Stimulated activated CD4-positive, alpha-beta T cell treated with anti-CD3 and anti-CD28 coated beads, Interleukin-1b, Interleukin-23, amount 100 ng/mL, for 1 hour (primary cell): ENCODE measurements around the gene OR6K2.
"Not testable (repeated sequence)": the region's sequence is repeated elsewhere in the genome, so short reads cannot be mapped to it uniquely, and the experiment has no call there.

Experiments used
- DNase-seq, 2 donors: peaks; one replicate each; pipeline ENCODE4 v3.0.0-alpha.2; 2020; ENCODE audit warnings: low read depth in 2 of 2

The OR6K2 gene

GRCh38 chr1:158700552-158700951 is at the start of gene OR6K2:
Gene OR6K2 (minus strand): TSS chr1:158700652. CDS start chr1:158700652, 0 bp downstream.
- no peak for DNase-seq

GRCh38 chr1:158735848-158736247 is 35.4 kb upstream of the OR6K2 start:
- no peak for DNase-seq

- DNase-seq = no peak
These were observed 32.1 kb upstream of the OR6K2 start for GRCh38 chr1:158732524-158732923.

- no peak for DNase-seq
These were observed 31.3 kb upstream of the OR6K2 start for GRCh38 chr1:158731707-158732106.

- DNase-seq = no peak
These were observed 30.0 kb upstream of the OR6K2 start for GRCh38 chr1:158730453-158730852.

GRCh38 chr1:158728510-158729225 is 28.2 kb upstream of the OR6K2 start:
- DNase-seq = no peak

GRCh38 chr1:158724442-158724841 is 24.0 kb upstream of the OR6K2 start:
- DNase-seq = no peak

GRCh38 chr1:158720620-158721019 is 20.2 kb upstream of the OR6K2 start, which contains the start of gene OR6K3:
Gene OR6K3 (minus strand): TSS chr1:158720720. CDS start chr1:158718115, 2,605 bp downstream.
- no peak for DNase-seq

GRCh38 chr1:158719664-158720063 is 19.2 kb upstream of the OR6K2 start:
- no peak for DNase-seq

GRCh38 chr1:158717344-158717743 is 16.9 kb upstream of the OR6K2 start:
- DNase-seq = no peak

GRCh38 chr1:158716335-158716734 is 15.9 kb upstream of the OR6K2 start:
- DNase-seq = no peak

GRCh38 chr1:158714754-158715153 is 14.3 kb upstream of the OR6K2 start:
- DNase-seq = no peak

GRCh38 chr1:158711098-158711497 is 10.6 kb upstream of the OR6K2 start:
- no peak for DNase-seq

- DNase-seq = no peak
These were observed 5.6 kb upstream of the OR6K2 start for GRCh38 chr1:158706096-158706495.

- no peak for DNase-seq
These were observed 5.9 kb downstream of the OR6K2 start for GRCh38 chr1:158694596-158694995.

GRCh38 chr1:158692356-158692755 is 8.1 kb downstream of the OR6K2 start:
- no peak for DNase-seq

GRCh38 chr1:158691907-158692306 is 8.5 kb downstream of the OR6K2 start:
- no peak for DNase-seq

- DNase-seq = not testable (repeated sequence)
These were observed 9.3 kb downstream of the OR6K2 start for GRCh38 chr1:158691149-158691548.

GRCh38 chr1:158689875-158690274 is 10.6 kb downstream of the OR6K2 start:
- DNase-seq = no peak

GRCh38 chr1:158689110-158689509 is 11.3 kb downstream of the OR6K2 start:
- no peak for DNase-seq

- DNase-seq = not testable (repeated sequence)
These were observed 12.1 kb downstream of the OR6K2 start for GRCh38 chr1:158688343-158688742.

- DNase-seq = no peak
These were observed 13.4 kb downstream of the OR6K2 start for GRCh38 chr1:158687037-158687436.

- DNase-seq = no peak
These were observed 14.1 kb downstream of the OR6K2 start, which contains the start of gene SPTA1 for GRCh38 chr1:158686111-158687009. Gene SPTA1 (minus strand): TSS chr1:158686715. CDS start chr1:158686517, 198 bp downstream.
